Measurements from ENCODE around the gene ALDH1A2.

Gene ALDH1A2

DNA sequence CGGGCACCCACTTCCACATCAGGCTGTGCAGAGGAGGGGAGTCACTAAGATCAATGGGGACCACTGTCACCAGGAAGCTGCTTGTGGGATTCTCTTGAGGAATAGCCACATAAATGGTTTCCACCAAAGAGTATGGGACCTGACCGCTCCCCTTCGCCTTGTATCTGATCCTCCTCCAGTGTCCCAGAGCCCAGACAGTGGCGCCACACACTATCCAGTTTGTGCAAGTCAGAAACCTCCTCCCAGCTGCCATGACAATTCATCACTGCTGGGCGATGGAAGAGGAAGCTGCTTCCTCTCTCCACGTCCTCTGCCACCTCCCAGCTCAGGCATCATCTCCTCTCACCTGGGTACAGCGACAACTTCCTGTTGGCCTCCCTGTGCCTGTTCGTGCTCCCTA, 147.5 kb downstream of the ALDH1A2 start:
- Mint-ChIP-seq H3K4me1 (no peaks in the 10 kb centered on the region), H3K9me3 (peaks cover 0 to 1% of the 10 kb centered on the region in 2 donors), H3K27me3 (peaks cover 12 to 20% of the 10 kb centered on the region in 2 donors), H3K36me3 (no peaks in the 10 kb centered on the region), H3K4me3 (no peak overlapping the region), H3K27ac (no peak overlapping the region)
- DNase-seq (no peak), ATAC-seq (replicated peaks) (no peak)

DNA sequence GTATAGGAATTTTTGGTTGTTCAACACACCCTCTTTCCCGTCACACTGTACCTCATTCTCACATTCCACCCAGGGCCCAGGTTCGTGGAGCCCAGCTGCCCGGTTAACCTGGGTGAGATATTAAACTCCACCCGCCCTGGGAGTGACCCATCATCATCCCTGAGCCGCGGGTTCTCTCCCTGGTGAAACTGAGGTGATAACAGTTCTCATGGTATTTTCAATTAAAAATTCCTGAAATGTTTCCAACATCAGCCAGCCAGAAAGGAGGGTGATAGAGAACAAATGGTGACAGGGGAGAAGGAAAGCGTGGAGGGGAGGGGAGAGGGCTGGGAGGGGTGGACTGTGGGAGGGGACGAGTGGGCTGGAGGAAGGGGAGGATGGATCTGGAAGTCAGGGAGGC, 148.8 kb downstream of the ALDH1A2 start:
- no peak overlapping the region for H3K4me3 Mint-ChIP-seq

DNA sequence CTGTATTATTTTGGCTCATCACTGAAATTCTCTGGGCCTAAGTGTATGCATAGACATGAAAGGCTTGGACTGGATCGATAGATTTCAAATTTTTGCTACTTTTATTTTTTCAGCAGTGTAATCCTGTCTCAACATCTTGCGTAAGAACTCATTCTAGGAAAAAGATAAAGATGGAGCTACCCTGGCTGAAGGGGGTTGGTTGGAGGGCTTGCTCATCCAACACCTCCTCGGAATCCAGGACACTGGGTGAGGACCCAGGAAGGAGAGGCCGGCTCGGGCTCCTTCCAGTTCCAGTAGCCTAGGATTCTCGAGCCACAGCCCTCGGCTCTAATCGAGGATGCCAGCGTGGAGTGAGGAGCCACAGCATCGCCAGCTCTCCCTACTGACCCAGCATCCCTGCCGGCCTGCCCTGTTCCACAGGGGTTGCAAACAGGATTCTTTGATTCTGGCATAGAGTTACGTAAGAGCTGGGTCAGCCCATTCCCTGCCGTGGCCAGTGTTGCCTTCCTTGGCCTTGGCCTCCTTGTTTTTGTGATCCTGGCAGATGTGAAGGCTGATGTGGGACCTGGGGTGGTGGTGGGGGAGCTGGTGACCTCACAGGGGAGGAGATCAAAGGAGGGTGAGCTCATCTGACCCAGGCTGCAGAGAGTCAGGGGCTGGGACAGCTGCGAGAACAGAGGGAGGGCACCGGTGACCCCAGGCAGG, 149.5 kb downstream of the ALDH1A2 start:
- H3K9me3 Mint-ChIP-seq: peaks cover 0 to 1% of the 10 kb centered on the region in 2 donors
- no peak for DNase-seq
- H3K27ac Mint-ChIP-seq: no peak overlapping the region
- H3K4me3 Mint-ChIP-seq: no peak overlapping the region
- no peaks in the 10 kb centered on the region for H3K4me1 Mint-ChIP-seq
- H3K36me3 Mint-ChIP-seq: no peaks in the 10 kb centered on the region
- ATAC-seq (replicated peaks): no peak
- H3K27me3 Mint-ChIP-seq: peaks cover 12 to 16% of the 10 kb centered on the region in 2 donors

More for the DNA sequence above, 148.8 kb downstream of the ALDH1A2 start:
- Mint-ChIP-seq H3K4me1 (no peaks in the 10 kb centered on the region), H3K36me3 (no peaks in the 10 kb centered on the region), H3K9me3 (peaks cover 0 to 1% of the 10 kb centered on the region in 2 donors), H3K27me3 (peaks cover 12 to 20% of the 10 kb centered on the region in 2 donors), H3K27ac (no peak overlapping the region)
- ATAC-seq (replicated peaks): no peak
- DNase-seq: no peak

DNA sequence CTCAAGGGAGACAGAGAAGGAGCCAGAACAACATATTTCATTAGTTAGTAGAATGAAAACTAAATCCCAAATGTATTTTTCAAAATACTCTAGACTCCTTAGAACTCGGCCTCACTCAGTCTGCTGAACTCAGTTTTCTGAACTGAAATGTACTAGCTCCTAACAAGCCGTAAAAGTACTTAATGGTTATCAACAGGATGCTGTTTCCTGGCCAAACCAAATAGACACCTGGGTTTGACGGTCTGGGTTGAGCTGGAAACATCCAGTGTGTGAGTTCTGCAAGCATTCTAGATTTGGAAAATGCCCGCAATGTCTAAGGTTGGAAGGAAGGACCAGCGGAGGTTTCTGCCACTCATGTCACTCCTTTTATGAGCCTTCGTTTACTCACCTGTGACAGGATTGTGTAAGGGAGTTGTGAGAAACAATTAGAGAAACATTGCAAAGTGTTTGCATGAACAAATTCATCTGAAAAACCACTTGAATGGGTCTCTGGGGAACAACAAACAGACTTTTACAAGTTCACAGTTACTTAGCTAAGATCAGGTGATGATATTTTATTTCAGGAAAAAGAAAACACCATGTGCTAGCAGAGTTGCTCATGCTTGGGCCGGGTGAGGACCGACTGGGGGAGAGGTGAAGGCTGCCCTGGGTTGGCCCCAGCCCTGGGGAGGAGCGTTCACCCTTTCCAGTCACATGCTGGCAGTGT, 151.0 kb downstream of the ALDH1A2 start:
- H3K36me3 Mint-ChIP-seq: no peaks in the 10 kb centered on the region
- H3K27ac Mint-ChIP-seq: no peak overlapping the region
- peaks cover 0 to 3% of the 10 kb centered on the region in 2 donors for H3K9me3 Mint-ChIP-seq
- H3K4me3 Mint-ChIP-seq: no peak overlapping the region
- no peaks in the 10 kb centered on the region for H3K4me1 Mint-ChIP-seq
- no peak for ATAC-seq (replicated peaks)
- DNase-seq: no peak
- peaks cover 6 to 14% of the 10 kb centered on the region in 2 donors for H3K27me3 Mint-ChIP-seq

DNA sequence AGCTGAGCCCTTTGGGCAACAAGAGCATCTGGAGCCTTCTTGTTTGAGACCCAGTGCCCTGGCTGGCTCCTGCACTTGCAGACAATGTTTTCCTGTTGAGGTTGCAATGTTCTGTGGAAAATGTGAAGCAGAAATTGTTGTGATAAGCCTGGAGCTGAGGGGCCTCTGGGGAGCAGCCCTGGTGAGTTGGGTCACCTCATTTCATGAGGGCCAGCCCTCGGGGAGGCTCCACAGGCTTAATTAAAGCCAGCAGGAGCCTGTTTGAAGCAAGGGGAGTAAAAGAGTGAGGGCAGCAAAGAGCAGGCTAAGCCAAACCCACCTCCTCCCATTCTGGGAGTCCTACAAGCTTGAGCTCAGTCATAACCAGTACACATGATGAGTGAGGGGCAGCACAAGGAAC, 154.3 kb downstream of the ALDH1A2 start:
- DNase-seq: no peak
- peaks cover 0 to 3% of the 10 kb centered on the region in 2 donors for H3K9me3 Mint-ChIP-seq
- ATAC-seq (replicated peaks): no peak
- no peaks in the 10 kb centered on the region for H3K36me3 Mint-ChIP-seq
- H3K4me1 Mint-ChIP-seq: no peaks in the 10 kb centered on the region
- peaks cover 12 to 20% of the 10 kb centered on the region in 2 donors for H3K27me3 Mint-ChIP-seq
- H3K4me3 Mint-ChIP-seq: no peak overlapping the region
- H3K27ac Mint-ChIP-seq: no peak overlapping the region

DNA sequence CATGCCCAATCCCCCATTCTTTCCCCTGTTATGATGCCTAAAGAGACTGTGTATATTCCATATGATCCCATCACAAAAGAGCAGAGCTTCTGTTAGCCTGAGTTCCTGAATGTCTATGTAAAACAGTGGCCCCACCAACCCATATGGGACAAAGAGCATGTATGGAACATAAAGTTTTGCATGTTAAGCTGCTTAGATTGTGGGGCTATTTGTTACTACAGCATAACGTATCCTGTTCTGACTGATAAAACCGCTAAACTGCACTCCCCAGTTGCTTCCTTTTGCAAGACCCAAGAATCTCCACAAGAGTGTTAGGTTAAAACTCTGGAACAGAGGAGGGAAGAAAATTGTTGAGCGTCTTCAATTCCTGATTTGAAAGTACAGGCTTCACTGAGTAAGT, 154.8 kb downstream of the ALDH1A2 start:
- peaks cover 0 to 2% of the 10 kb centered on the region in 2 donors for H3K9me3 Mint-ChIP-seq
- peaks cover 9 to 20% of the 10 kb centered on the region in 2 donors for H3K27me3 Mint-ChIP-seq
- ATAC-seq (replicated peaks) (no peak), DNase-seq (no peak)
- no peaks in the 10 kb centered on the region for H3K36me3 Mint-ChIP-seq
- no peaks in the 10 kb centered on the region for H3K4me1 Mint-ChIP-seq
- H3K4me3 Mint-ChIP-seq: no peak overlapping the region
- no peak overlapping the region for H3K27ac Mint-ChIP-seq

DNA sequence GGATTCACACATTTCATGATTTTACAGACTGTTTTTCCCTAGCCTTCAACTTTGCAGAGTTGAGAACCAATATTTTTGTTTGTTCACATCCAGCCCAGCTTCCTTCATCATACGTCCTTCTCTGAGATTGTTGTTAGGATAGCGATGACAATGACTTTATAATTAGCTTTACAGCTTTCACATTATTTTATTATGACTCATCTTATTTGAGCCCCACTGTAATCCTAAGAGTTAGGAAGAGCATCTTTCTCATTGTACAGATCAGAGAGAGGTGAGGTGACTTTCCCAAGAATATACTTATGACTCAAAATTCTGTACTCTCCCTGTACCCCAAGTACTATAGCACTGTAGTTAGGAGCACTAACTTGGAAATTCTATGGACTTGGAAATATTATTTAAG, 156.1 kb downstream of the ALDH1A2 start:
- ATAC-seq (replicated peaks): no peak
- Mint-ChIP-seq H3K27me3 (peaks cover 9 to 20% of the 10 kb centered on the region in 2 donors), H3K27ac (no peak overlapping the region), H3K4me3 (no peak overlapping the region), H3K4me1 (no peaks in the 10 kb centered on the region), H3K36me3 (no peaks in the 10 kb centered on the region), H3K9me3 (peaks cover 0 to 2% of the 10 kb centered on the region in 2 donors)
- no peak for DNase-seq

DNA sequence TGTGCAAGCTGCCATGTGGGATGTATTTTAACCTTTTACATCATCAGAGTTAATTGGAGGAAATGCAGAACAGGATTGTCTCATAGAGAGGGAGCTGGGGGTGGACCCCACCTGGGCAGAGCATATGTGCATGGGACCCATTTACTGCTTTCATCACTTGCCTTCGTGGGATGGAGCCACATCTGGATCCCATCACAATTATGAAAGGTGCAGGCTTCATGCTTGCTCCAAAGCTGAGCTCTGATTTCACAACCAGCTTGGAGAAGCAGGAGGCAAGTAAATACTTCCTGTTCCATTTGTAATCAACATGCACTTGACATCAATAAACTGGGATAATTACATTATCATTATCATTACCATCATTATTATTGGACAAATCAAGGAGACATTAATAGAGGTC, 161.9 kb downstream of the ALDH1A2 start:
- H3K27ac Mint-ChIP-seq: no peak overlapping the region

More for the DNA sequence above, 161.9 kb downstream of the ALDH1A2 start:
- Mint-ChIP-seq H3K36me3 (no peaks in the 10 kb centered on the region), H3K4me3 (no peak overlapping the region), H3K9me3 (no peaks in the 10 kb centered on the region), H3K4me1 (no peaks in the 10 kb centered on the region), H3K27me3 (peaks cover 20 to 24% of the 10 kb centered on the region in 2 donors)
- DNase-seq: no peak
- no peak for ATAC-seq (replicated peaks)

Data from stimulated activated naive B cell treated with anti-CD40 and anti-IgM and Interleukin-4, amounts not matched to agents 10 μg/mL and 1 μg/mL and 100 μg/mL, for 72 hours (primary cell).